Measurements from ENCODE around the gene LRRC4C.

The LRRC4C gene

DNA sequence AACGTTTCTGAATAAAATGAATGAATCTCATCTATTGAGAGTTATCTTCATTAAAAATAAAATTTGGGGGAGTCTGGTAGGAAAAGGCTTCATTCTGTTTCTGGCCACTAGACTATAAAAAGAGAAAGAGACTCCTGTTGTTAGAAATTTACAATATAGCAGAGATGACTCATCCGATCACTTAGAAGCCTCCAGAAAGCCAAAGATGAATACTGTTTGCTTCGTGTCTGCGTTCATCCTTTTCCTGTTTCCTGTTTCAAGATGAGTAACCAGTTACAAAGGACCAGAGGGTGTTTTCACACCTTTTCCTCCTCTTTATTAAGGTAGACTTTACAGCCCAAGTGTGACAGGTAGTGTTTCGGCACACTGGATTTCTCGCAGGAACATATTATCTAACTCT is 1120.7 kb downstream of the LRRC4C start:
- no peak overlapping the region for H3K4me3 ChIP-seq (ENCODE audit: low read depth, low read length)
- TF ChIP-seq, protein P1, sequence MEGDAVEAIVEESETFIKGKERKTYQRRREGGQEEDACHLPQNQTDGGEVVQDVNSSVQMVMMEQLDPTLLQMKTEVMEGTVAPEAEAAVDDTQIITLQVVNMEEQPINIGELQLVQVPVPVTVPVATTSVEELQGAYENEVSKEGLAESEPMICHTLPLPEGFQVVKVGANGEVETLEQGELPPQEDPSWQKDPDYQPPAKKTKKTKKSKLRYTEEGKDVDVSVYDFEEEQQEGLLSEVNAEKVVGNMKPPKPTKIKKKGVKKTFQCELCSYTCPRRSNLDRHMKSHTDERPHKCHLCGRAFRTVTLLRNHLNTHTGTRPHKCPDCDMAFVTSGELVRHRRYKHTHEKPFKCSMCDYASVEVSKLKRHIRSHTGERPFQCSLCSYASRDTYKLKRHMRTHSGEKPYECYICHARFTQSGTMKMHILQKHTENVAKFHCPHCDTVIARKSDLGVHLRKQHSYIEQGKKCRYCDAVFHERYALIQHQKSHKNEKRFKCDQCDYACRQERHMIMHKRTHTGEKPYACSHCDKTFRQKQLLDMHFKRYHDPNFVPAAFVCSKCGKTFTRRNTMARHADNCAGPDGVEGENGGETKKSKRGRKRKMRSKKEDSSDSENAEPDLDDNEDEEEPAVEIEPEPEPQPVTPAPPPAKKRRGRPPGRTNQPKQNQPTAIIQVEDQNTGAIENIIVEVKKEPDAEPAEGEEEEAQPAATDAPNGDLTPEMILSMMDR (IDR thresholded peaks at IDR 0.05; ENCODE audit: low read depth, low read length), result no peak

GRCh38 chr11:40338062-40338461 is 1121.4 kb downstream of the LRRC4C start:
- no peak overlapping the region for H3K4me3 ChIP-seq (ENCODE audit: low read depth, low read length)
- TF ChIP-seq, protein P1 (IDR thresholded peaks at IDR 0.05; ENCODE audit: low read depth, low read length), result no peak

GRCh38 chr11:40337118-40337517 is 1122.3 kb downstream of the LRRC4C start:
- H3K4me3 ChIP-seq (ENCODE audit: low read depth, low read length), result no peak overlapping the region
- TF ChIP-seq, protein P1 (IDR thresholded peaks at IDR 0.05; ENCODE audit: low read depth, low read length), result no peak

- TF ChIP-seq, protein P1 (IDR thresholded peaks at IDR 0.05; ENCODE audit: low read depth, low read length), result no peak
Observed at GRCh38 chr11:40328890-40329614, 1130.4 kb downstream of the LRRC4C start.

DNA sequence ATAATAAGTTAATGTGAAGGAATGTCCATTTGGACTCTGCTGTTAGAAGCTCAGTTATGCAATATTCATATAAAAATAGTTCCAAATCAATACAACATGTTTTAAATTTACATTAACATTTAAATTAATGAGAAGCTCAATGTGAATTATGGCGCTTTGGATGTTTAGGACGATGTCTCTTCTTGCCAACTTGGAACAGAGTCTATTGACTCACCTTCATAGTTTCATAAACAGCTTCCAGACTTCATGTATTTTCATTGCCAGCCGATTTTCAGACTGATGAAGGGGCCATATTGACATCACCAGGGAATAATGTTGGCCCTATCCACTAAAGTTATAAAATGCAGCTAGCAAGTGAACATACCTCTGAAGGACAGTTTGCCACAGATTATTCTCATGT is 1136.2 kb downstream of the LRRC4C start:
- TF ChIP-seq, protein P1 (IDR thresholded peaks at IDR 0.05; ENCODE audit: low read depth, low read length), result no peak
- H3K4me3 ChIP-seq (ENCODE audit: low read depth, low read length), result no peak overlapping the region

More at GRCh38 chr11:40328890-40329614, 1130.4 kb downstream of the LRRC4C start:
- H3K4me3 ChIP-seq (ENCODE audit: low read depth, low read length), result peak overlapping the region; percentile 16; the same call in 1 of the 2 replicates

DNA sequence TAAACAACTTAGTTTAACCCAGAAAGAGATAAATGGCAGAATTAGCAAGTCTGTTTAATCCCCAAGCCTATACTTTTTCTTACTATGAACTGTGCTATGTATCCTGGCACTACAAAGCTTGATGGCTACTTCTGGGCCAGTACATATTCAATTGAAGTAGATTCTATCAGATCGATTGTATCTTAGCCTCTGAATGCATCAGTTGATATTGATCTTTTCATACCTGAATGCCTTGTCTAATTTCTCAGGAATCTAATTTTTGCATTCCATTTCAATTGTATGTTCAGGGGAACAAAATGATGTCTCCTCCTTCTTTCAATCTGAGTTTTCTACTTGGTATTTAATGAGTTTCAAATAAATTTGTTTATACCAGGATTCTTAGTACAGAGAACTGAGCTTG is 1137.9 kb downstream of the LRRC4C start:
- TF ChIP-seq, protein P1 (IDR thresholded peaks at IDR 0.05; ENCODE audit: low read depth, low read length), result no peak
- H3K4me3 ChIP-seq (ENCODE audit: low read depth, low read length), result no peak overlapping the region

DNA sequence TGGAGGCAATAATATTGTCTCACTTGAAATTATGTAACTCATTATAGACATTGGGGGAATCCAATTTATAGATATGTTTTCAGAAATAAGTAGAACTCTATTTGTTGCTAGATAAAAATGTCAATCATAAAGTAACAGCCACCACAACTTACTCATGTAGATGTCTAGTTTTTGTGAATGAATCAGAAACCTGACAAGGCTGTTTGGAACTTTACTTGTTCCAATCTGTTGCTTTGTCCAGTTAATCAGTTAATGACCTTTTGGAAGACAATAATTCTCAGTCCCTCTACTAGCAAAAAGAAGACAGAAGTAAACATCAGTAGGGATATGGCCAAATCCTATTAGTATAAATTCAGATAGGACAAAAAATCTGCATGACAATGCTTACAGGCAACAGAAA is 1143.3 kb downstream of the LRRC4C start:
- TF ChIP-seq, protein P1 (IDR thresholded peaks at IDR 0.05; ENCODE audit: low read depth, low read length), result no peak
- no peak overlapping the region for H3K4me3 ChIP-seq (ENCODE audit: low read depth, low read length)

All from WI38 (cell line).